Gastrocnemius medialis (tissue), 4 donors: ENCODE data around the gene DCLK2.

Experiments used
- CTCF ChIP-seq, 5 experiments: fragments of 450-650 bp in 3 of 5; fragments of 200-600 bp in 2 of 5; sonication (generic) in 2 of 5; IDR thresholded peaks in 4 of 5; conservative IDR thresholded peaks in 1 of 5; 1 replicate in 4 of 5; 2 replicates in 1 of 5; pipeline ENCODE4 v1.5.1; 2016 to 2019; ENCODE audit warnings: antibody characterized with exemption in 5 of 5, mild to moderate bottlenecking in 3 of 5, moderate library complexity in 3 of 5
- POLR2A ChIP-seq, 2 donors: fragments of 450-650 bp; IDR thresholded peaks; one replicate each; pipeline ENCODE4 v1.6.1; 2017; ENCODE audit warnings: antibody characterized with exemption in 2 of 2, mild to moderate bottlenecking in 2 of 2, moderate library complexity in 2 of 2

GRCh38 chr4:150096625-150097024 is 18.4 kb downstream of the DCLK2 start:
- TF ChIP-seq CTCF (IDR thresholded peaks at IDR 0.05 in 4 of 5, conservative IDR thresholded peaks at IDR 0.05 in 1 of 5) (no peak), POLR2A (IDR thresholded peaks at IDR 0.05) (no peak)
